ENCODE results near the gene OS9.

DNA sequence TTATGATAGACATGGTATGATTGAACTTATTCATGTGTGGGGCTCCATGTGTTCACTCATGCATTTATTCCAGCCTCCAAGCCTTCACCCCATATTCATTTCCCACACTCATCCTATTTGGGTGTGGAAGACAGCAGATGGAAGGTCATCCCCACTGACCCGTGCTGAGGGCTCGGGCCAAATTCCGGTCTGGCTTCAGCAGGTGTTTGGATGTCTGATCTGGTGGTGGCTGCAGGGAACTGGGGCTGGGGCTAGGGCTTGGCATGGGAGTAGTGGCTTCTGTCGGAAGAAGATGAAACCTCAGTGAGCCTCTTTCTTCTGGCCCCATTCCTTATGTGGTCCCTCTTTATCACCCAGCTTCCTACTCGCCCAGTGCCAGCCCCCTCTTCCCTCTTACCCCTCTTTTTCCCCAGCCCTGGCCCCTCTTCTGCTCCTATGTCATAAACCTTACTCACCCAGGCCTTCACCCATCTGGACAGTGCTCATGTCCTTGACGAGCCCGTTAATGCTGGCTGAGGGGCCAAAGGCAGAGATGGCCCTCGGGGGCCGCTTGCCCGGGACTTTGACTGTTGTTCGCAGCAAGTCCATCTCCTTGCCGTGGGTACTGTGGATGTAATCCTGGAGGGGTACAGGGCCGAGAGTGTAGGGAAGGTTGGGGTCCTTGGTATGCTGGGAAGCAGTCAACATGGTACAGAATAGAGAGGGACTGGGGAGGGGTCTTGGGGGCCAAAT lies 36.6 kb downstream of the OS9 start:
- TF ChIP-seq, protein P1, sequence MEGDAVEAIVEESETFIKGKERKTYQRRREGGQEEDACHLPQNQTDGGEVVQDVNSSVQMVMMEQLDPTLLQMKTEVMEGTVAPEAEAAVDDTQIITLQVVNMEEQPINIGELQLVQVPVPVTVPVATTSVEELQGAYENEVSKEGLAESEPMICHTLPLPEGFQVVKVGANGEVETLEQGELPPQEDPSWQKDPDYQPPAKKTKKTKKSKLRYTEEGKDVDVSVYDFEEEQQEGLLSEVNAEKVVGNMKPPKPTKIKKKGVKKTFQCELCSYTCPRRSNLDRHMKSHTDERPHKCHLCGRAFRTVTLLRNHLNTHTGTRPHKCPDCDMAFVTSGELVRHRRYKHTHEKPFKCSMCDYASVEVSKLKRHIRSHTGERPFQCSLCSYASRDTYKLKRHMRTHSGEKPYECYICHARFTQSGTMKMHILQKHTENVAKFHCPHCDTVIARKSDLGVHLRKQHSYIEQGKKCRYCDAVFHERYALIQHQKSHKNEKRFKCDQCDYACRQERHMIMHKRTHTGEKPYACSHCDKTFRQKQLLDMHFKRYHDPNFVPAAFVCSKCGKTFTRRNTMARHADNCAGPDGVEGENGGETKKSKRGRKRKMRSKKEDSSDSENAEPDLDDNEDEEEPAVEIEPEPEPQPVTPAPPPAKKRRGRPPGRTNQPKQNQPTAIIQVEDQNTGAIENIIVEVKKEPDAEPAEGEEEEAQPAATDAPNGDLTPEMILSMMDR (IDR thresholded peaks at IDR 0.05) = no peak
- TF ChIP-seq POLR2AphosphoS5 (IDR thresholded peaks at IDR 0.05) (no peak), POLR2A (IDR thresholded peaks at IDR 0.05) (no peak), EP300 (IDR thresholded peaks at IDR 0.05) (no peak)

Data from sigmoid colon (tissue), 4 donors.